ENCODE results near the gene B3GAT1. TPM values are rescaled to one million over a fixed set of nuclear protein-coding genes. Genes with fewer than 3 reads are reported as not detected.

B3GAT1 gene
- polyA plus RNA-seq, 1 of the 3 experiments (the other 2 are of a cell fraction) = 0.15 TPM

DNA sequence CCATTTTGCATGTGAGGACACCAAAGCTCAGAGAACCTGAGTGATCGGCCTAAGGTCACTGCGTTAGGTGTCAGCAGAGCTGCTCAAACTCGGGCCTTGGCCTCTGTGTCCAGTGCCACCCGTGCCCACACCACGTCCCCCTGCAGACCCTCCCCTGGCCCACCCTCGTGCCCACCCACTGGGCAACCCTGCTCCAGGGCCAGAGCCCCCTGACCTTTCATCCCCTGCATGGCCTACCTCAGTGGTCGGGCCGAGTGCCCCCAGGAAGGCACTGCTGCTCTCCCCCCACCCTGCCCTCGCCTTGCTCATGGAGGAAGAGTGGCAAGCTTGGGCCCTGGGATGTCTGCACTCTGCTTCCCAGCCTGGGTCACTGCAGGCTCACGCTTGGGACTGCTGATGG lies 17.7 kb downstream of the B3GAT1 start:
- Histone ChIP-seq H3K27ac (ENCODE audit: low read depth in 2 of 2, low read length in 1 of 2) (no peak overlapping the region), H3K4me2 (no peak overlapping the region), H3K27me3 (ENCODE audit: insufficient read depth) (no peaks in the 10 kb centered on the region), H3K9me3 (no peaks in the 10 kb centered on the region), H3K36me3 (replicated peaks in 1 of 2; ENCODE audit: control insufficient read depth in 1 of 2, insufficient read depth in 2 of 2, low read length in 1 of 2) (no peaks in the 10 kb centered on the region), H3F3A (replicated peaks; ENCODE audit: insufficient read depth) (no peaks in the 10 kb centered on the region), H3K9ac (no peak overlapping the region), H2AFZ (ENCODE audit: low read depth) (no peak overlapping the region), H3K4me1 (ENCODE audit: control insufficient read depth in 1 of 2, insufficient read depth in 2 of 2, low read depth in 1 of 2, low read length in 1 of 2) (peaks cover 0 to 19% of the 10 kb centered on the region in 2 experiments; a peak in 1 of 4 replicates), H3K4me3 (ENCODE audit: low read depth in 2 of 2, low read length in 1 of 2) (no peak overlapping the region), H3K79me2 (ENCODE audit: insufficient read depth) (no peaks in the 10 kb centered on the region), H3K9me2 (no peaks in the 10 kb centered on the region), H4K20me1 (ENCODE audit: insufficient read depth) (no peaks in the 10 kb centered on the region)
- POLR2A ChIA-PET = no interaction called here
- DNase-seq = no peak
- CTCF ChIA-PET = interaction anchor here (0.7 to 1.6 kb wide), 6 partner anchors 16 to 332 kb away, joined by 3 to 6 read pairs (median 3); no protein-coding TSS in a partner anchor
- 35% methylated on average over 4 of the region's 10 CpGs for WGBS (ENCODE audit: low lambda C conversion rate)
- TF ChIP-seq SMC3 (IDR thresholded peaks at IDR 0.05; ENCODE audit: low read depth, low read length) = no peak
- no peak for TF ChIP-seq RXRA (IDR thresholded peaks at IDR 0.05; ENCODE audit: borderline replicate concordance, low read depth)
- no peak for TF ChIP-seq EZH2phosphoT487 (IDR thresholded peaks at IDR 0.05; ENCODE audit: borderline replicate concordance, low read depth)
- TF ChIP-seq ELF1 (IDR thresholded peaks at IDR 0.05) = no peak
- no peak for TF ChIP-seq FOXM1 (IDR thresholded peaks at IDR 0.05; ENCODE audit: low read depth)
- TF ChIP-seq, protein P1, sequence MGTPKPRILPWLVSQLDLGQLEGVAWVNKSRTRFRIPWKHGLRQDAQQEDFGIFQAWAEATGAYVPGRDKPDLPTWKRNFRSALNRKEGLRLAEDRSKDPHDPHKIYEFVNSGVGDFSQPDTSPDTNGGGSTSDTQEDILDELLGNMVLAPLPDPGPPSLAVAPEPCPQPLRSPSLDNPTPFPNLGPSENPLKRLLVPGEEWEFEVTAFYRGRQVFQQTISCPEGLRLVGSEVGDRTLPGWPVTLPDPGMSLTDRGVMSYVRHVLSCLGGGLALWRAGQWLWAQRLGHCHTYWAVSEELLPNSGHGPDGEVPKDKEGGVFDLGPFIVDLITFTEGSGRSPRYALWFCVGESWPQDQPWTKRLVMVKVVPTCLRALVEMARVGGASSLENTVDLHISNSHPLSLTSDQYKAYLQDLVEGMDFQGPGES (IDR thresholded peaks at IDR 0.05; ENCODE audit: low read depth, low read length) = no peak
- no peak for TF ChIP-seq EP300 (IDR thresholded peaks at IDR 0.05; ENCODE audit: borderline replicate concordance in 1 of 2, low read depth in 1 of 2, low read length in 1 of 2)
- no peak for TF ChIP-seq TEAD4 (IDR thresholded peaks at IDR 0.05; ENCODE audit: borderline replicate concordance, insufficient read depth)
- no peak for TF ChIP-seq RAD21 (IDR thresholded peaks at IDR 0.05; ENCODE audit: low read length)
- TF ChIP-seq SIN3A (IDR thresholded peaks at IDR 0.05; ENCODE audit: borderline replicate concordance, low read depth, low read length) = no peak
- TF ChIP-seq, protein P2, sequence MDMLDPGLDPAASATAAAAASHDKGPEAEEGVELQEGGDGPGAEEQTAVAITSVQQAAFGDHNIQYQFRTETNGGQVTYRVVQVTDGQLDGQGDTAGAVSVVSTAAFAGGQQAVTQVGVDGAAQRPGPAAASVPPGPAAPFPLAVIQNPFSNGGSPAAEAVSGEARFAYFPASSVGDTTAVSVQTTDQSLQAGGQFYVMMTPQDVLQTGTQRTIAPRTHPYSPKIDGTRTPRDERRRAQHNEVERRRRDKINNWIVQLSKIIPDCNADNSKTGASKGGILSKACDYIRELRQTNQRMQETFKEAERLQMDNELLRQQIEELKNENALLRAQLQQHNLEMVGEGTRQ (IDR thresholded peaks at IDR 0.05; ENCODE audit: borderline replicate concordance, low read depth, low read length) = no peak
- TF ChIP-seq, protein P3, sequence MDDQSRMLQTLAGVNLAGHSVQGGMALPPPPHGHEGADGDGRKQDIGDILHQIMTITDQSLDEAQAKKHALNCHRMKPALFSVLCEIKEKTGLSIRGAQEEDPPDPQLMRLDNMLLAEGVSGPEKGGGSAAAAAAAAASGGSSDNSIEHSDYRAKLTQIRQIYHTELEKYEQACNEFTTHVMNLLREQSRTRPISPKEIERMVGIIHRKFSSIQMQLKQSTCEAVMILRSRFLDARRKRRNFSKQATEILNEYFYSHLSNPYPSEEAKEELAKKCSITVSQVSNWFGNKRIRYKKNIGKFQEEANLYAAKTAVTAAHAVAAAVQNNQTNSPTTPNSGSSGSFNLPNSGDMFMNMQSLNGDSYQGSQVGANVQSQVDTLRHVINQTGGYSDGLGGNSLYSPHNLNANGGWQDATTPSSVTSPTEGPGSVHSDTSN (IDR thresholded peaks at IDR 0.05) = no peak
- TF ChIP-seq MXI1 (IDR thresholded peaks at IDR 0.05; ENCODE audit: low read depth, low read length) = no peak

DNA sequence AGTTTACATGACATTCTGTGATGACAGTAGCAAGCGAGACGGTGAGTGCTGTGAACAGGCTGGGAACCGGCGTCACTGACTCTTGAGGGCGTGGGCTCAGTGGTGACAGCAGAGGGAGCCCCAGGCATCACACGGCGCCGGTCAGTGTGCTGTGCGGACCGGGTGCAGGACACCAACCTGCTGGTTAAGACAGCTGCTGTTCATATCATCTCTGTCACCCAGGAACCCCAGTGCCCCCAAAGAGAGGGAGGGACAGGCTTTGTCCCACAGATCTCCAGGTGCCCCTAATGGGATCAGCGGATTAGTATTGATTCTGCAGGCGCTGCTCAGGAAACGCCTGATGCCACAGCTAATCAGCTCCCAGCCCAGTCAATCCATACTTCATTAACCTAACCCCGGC lies 18.4 kb downstream of the B3GAT1 start:
- no peaks in the 10 kb centered on the region for H3K79me2 ChIP-seq (ENCODE audit: insufficient read depth)
- no peaks in the 10 kb centered on the region for H3K9me2 ChIP-seq
- no peak overlapping the region for H3K4me3 ChIP-seq (ENCODE audit: low read depth in 2 of 2, low read length in 1 of 2)
- CTCF ChIA-PET = interaction anchor here (0.7 to 1.6 kb wide), 6 partner anchors 17 to 333 kb away, joined by 3 to 6 read pairs (median 3); no protein-coding TSS in a partner anchor
- DNase-seq = peak; percentile 81
- TF ChIP-seq SMC3 (IDR thresholded peaks at IDR 0.05; ENCODE audit: low read depth, low read length) = peak; percentile 40
- TF ChIP-seq, protein P3 (IDR thresholded peaks at IDR 0.05) = no peak
- peak; percentile 57 for TF ChIP-seq RAD21 (IDR thresholded peaks at IDR 0.05; ENCODE audit: low read length)
- no peak for TF ChIP-seq FOXJ3 (CRISPR knock-in tag; IDR thresholded peaks at IDR 0.05)
- TF ChIP-seq NFIC (IDR thresholded peaks at IDR 0.05; ENCODE audit: borderline replicate concordance) = no peak
- peaks cover 0 to 15% of the 10 kb centered on the region in 2 experiments; a peak in 1 of 4 replicates for H3K4me1 ChIP-seq (ENCODE audit: control insufficient read depth in 1 of 2, insufficient read depth in 2 of 2, low read depth in 1 of 2, low read length in 1 of 2)
- no peak overlapping the region for H3K4me2 ChIP-seq
- POLR2A ChIA-PET = no interaction called here
- 50% methylated on average over 12 of the region's 14 CpGs for WGBS (ENCODE audit: low lambda C conversion rate)
- H3K36me3 ChIP-seq (replicated peaks in 1 of 2; ENCODE audit: control insufficient read depth in 1 of 2, insufficient read depth in 2 of 2, low read length in 1 of 2) = no peaks in the 10 kb centered on the region
- no peaks in the 10 kb centered on the region for H4K20me1 ChIP-seq (ENCODE audit: insufficient read depth)
- no peaks in the 10 kb centered on the region for H3F3A ChIP-seq (replicated peaks; ENCODE audit: insufficient read depth)
- H2AFZ ChIP-seq (ENCODE audit: low read depth) = no peak overlapping the region
- no peak overlapping the region for H3K9ac ChIP-seq
- no peak overlapping the region for H3K27ac ChIP-seq (ENCODE audit: low read depth in 2 of 2, low read length in 1 of 2)
- H3K9me3 ChIP-seq = no peaks in the 10 kb centered on the region
- H3K27me3 ChIP-seq (ENCODE audit: insufficient read depth) = no peaks in the 10 kb centered on the region

All from SK-N-SH (cell line).